K562 (cell line): ENCODE data around the gene ITPR2. TPM values are rescaled to one million over a fixed set of nuclear protein-coding genes. Genes with fewer than 3 reads are reported as not detected.
A peak's percentile ranks its signal among the peaks of the same experiment; 100 is the strongest.

Source experiments
- ATF1 ChIP-seq, 2 experiments: fragments of 450-650 bp in 1 of 2; IDR thresholded peaks; 2 replicates each; pipeline ENCODE4 v1.6.1; 2016; ENCODE audit warnings: missing compliant biosample characterization in 1 of 2, missing genetic modification characterization in 1 of 2
- CBFA2T2 ChIP-seq: fragments of 450-650 bp; conservative IDR thresholded peaks from 2 replicates; pipeline ENCODE4 v1.6.1; 2017; ENCODE audit warnings: mild to moderate bottlenecking
- CCNT2 ChIP-seq: IDR thresholded peaks from 2 replicates; pipeline ENCODE4 v1.6.1; 2011; ENCODE audit warnings: borderline replicate concordance, low read depth, mild to moderate bottlenecking, moderate library complexity, mixed read lengths, low read length; ENCODE audit not compliant: insufficient read length; ENCODE audit errors: extremely low read depth
- CXXC5 ChIP-seq: fragments of 250-450 bp; sonication (Bioruptor Pico); IDR thresholded peaks from 2 replicates; pipeline ENCODE4 v1.8.0; 2022; ENCODE audit warnings: inconsistent platforms, mild to moderate bottlenecking, moderate library complexity
- EP300 ChIP-seq: IDR thresholded peaks from 2 replicates; pipeline ENCODE4 v1.6.1; 2012; ENCODE audit warnings: low read length, improper control_type of control experiment
- FOXK2 ChIP-seq, 2 experiments: fragments of 450-650 bp; IDR thresholded peaks in 1 of 2; conservative IDR thresholded peaks in 1 of 2; 2 replicates each; pipeline ENCODE4 v1.6.1; 2016; ENCODE audit warnings: low read depth in 2 of 2, mild to moderate bottlenecking in 1 of 2
- HDAC1 ChIP-seq, 2 experiments: fragments of 450-650 bp; IDR thresholded peaks; 2 replicates each; pipeline ENCODE4 v1.6.1; 2016 to 2017; ENCODE audit warnings: inconsistent platforms in 1 of 2, mild to moderate bottlenecking in 1 of 2, moderate library complexity in 1 of 2
- HMGN3 ChIP-seq: IDR thresholded peaks from 2 replicates; pipeline ENCODE4 v1.6.1; 2011; ENCODE audit warnings: borderline replicate concordance, low read depth, mild to moderate bottlenecking, mixed read lengths, low read length; ENCODE audit not compliant: insufficient read length; ENCODE audit errors: extremely low read depth
- HNRNPLL ChIP-seq: fragments of 200-400 bp; formaldehyde crosslinking; IDR thresholded peaks from 2 replicates; pipeline ENCODE4 v1.6.1; 2017; ENCODE audit warnings: low read length, low read depth, mild to moderate bottlenecking; ENCODE audit not compliant: poor library complexity, severe bottlenecking
- JUND ChIP-seq, 2 experiments: IDR thresholded peaks; 2 replicates in 1 of 2; 3 replicates in 1 of 2; pipeline ENCODE4 v1.6.1; 2011; ENCODE audit warnings: borderline replicate concordance in 2 of 2, low read depth in 2 of 2, low read length in 2 of 2, improper control_type of control experiment in 1 of 2, missing biosample characterization in 1 of 2, missing genetic modification characterization in 1 of 2, missing genetic modification reagents in 1 of 2
- MLLT1 ChIP-seq, 2 experiments: fragments of 450-650 bp; IDR thresholded peaks; 2 replicates each; pipeline ENCODE4 v1.6.1; 2016
- SAFB ChIP-seq: fragments of 200-400 bp; formaldehyde crosslinking; IDR thresholded peaks from 2 replicates; pipeline ENCODE4 v1.6.1; 2017; ENCODE audit warnings: low read depth, low read length, borderline replicate concordance
- SOX6 ChIP-seq: fragments of 450-650 bp; IDR thresholded peaks from 2 replicates; pipeline ENCODE4 v1.6.1; 2014; ENCODE audit warnings: mild to moderate bottlenecking
- TAL1 ChIP-seq: fragments of 450-650 bp; IDR thresholded peaks from 2 replicates; pipeline ENCODE4 v1.6.1; 2016; ENCODE audit warnings: mild to moderate bottlenecking
- USF2 ChIP-seq: sonication (generic); formaldehyde crosslinking; IDR thresholded peaks from 2 replicates; pipeline ENCODE4 v1.5.0; 2020; ENCODE audit warnings: missing genetic modification reagents
- XRCC5 ChIP-seq: fragments of 200-400 bp; formaldehyde crosslinking; IDR thresholded peaks from 2 replicates; pipeline ENCODE4 v1.6.1; 2017; ENCODE audit warnings: low read depth, mild to moderate bottlenecking, low read length
- ZBTB33 ChIP-seq: sonication (generic); formaldehyde crosslinking; IDR thresholded peaks from 2 replicates; pipeline ENCODE4 v1.8.1; 2023; ENCODE audit warnings: mild to moderate bottlenecking, missing genetic modification reagents
- ZNF134 ChIP-seq: fragments of 250-450 bp; sonication (Bioruptor Pico); conservative IDR thresholded peaks from 2 replicates; pipeline ENCODE4 v1.4.0; 2020
- ZNF3 ChIP-seq: fragments of 250-450 bp; sonication (Bioruptor Pico); IDR thresholded peaks from 2 replicates; pipeline ENCODE4 v1.5.0; 2021; ENCODE audit warnings: mild to moderate bottlenecking, moderate library complexity
- ZNF311 ChIP-seq: fragments of 250-450 bp; sonication (Bioruptor Pico); IDR thresholded peaks from 2 replicates; pipeline ENCODE4 v1.4.0; 2020; ENCODE audit warnings: mild to moderate bottlenecking, moderate library complexity
- ZNF408 ChIP-seq: fragments of 250-450 bp; sonication (Bioruptor Pico); IDR thresholded peaks from 2 replicates; pipeline ENCODE4 v1.4.0; 2020; ENCODE audit warnings: low read depth, mild to moderate bottlenecking, moderate library complexity
- ZNF766 ChIP-seq: fragments of 200-800 bp; sonication (Bioruptor generic); conservative IDR thresholded peaks from 2 replicates; pipeline ENCODE4 v1.6.1; 2016; ENCODE audit warnings: missing genetic modification characterization, missing compliant biosample characterization
- polyA plus RNA-seq, 8 experiments: library from polyadenylated mRNA; depleted of rRNA in 4 of 8; stranded (reverse) in 5 of 8; unstranded in 3 of 8; fragments of >200 nt; fragmentation: Nextera tagmentation in 2 of 8; fragmentation: Illumina TruSeq in 1 of 8; extraction: Ambion mirVana in 2 of 8; extraction: Trizol in 1 of 8; gene quantifications; 2 replicates each; pipeline versions ENCODE4 v1.2.1 to v1.2.3, GENCODE V29; 2011 to 2014; ENCODE audit warnings: inconsistent platforms in 1 of 8, missing spikeins in 1 of 8
- total RNA-seq, 7 experiments: library from RNA; depleted of rRNA in 6 of 7; stranded (reverse); fragments of >200 nt in 6 of 7; fragmentation: Illumina TruSeq in 2 of 7; extraction: Trizol in 2 of 7; gene quantifications; 2 replicates each; pipeline versions ENCODE4 v1.2.1 to v1.2.3, GENCODE V29; 2011 to 2021; ENCODE audit warnings: low replicate concordance in 1 of 7
- TF ChIP-seq, protein P1 (sequence below): fragments of 450-650 bp; formaldehyde crosslinking; IDR thresholded peaks from 2 replicates; pipeline ENCODE4 v1.4.0; 2020; ENCODE audit warnings: mild to moderate bottlenecking, moderate library complexity

Gene ITPR2
- total and polyA plus RNA-seq, 9 of the 15 experiments (the other 6 are each of a cell fraction or from before 2014, with no cell fraction given) = 0.21 to 3.3 (median 0.95) TPM

DNA sequence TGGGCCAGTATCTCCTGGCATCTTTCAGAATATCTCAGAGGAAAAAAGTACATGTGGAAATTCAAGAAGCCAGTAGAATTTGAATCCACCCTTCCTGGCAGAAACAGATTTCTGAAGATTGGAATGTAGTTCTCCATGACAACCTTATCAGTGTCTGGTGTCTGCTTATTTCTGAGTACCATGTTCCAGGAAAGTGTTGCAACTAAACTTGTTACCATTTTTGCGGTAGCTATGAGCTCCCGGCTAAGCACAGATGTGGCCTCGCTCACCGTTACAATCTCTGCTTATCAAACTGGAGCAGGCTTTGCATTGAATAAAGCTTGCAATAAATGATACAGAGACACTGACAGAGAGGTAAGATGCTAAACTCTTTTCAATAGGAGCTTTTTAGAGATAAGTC lies 13.0 kb upstream of the ITPR2 start (continued):
- TF ChIP-seq CCNT2 = peak; percentile 81
- no peak for TF ChIP-seq ATF1 (CRISPR knock-in tag; IDR thresholded peaks at IDR 0.05)
- TF ChIP-seq ATF1 (tag; IDR thresholded peaks at IDR 0.05) = peak; percentile 40; the same call in 1 of the 2 replicates
- TF ChIP-seq, protein P1, sequence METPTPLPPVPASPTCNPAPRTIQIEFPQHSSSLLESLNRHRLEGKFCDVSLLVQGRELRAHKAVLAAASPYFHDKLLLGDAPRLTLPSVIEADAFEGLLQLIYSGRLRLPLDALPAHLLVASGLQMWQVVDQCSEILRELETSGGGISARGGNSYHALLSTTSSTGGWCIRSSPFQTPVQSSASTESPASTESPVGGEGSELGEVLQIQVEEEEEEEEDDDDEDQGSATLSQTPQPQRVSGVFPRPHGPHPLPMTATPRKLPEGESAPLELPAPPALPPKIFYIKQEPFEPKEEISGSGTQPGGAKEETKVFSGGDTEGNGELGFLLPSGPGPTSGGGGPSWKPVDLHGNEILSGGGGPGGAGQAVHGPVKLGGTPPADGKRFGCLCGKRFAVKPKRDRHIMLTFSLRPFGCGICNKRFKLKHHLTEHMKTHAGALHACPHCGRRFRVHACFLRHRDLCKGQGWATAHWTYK = 0 out of 2 replicates have a peak, but pooled peaks have one; percentile 32
- TF ChIP-seq SOX6 = peak; percentile 94
- peak; percentile 56; the same call in 1 of the 2 replicates for TF ChIP-seq ZNF311 (CRISPR knock-in tag)
- peak; percentile 31 to 59; a peak in 1 of 4 replicates for TF ChIP-seq FOXK2 (conservative IDR thresholded peaks at IDR 0.05 in 1 of 2, IDR thresholded peaks at IDR 0.05 in 1 of 2; ENCODE audit: low read depth in 2 of 2)
- TF ChIP-seq ZBTB33 = no peak
- peak; percentile 92 for TF ChIP-seq EP300
- peak; percentile 79 to 99; a peak in 3 of 4 replicates for TF ChIP-seq HDAC1 (IDR thresholded peaks at IDR 0.05)
- TF ChIP-seq MLLT1 (IDR thresholded peaks at IDR 0.05) = 0 out of 4 replicates have a peak, but pooled peaks of 1 of the 2 experiments have one; percentile 31
- TF ChIP-seq HMGN3 = peak; percentile 46
- no peak for TF ChIP-seq HNRNPLL
- peak; percentile 92 for TF ChIP-seq ZNF766 (CRISPR knock-in tag)
- no peak for TF ChIP-seq SAFB
- no peak for TF ChIP-seq USF2 (CRISPR knock-in tag)
- TF ChIP-seq ZNF134 (CRISPR knock-in tag) = 0 out of 2 replicates have a peak, but pooled peaks have one; percentile 11
- peak; percentile 86 for TF ChIP-seq CXXC5
- TF ChIP-seq TAL1 = peak; percentile 97
- peak; percentile 45; the same call in 1 of the 2 replicates for TF ChIP-seq JUND (IDR thresholded peaks at IDR 0.05; ENCODE audit: borderline replicate concordance, low read depth, low read length)
- peak; percentile 64; the same call in 1 of the 3 replicates for TF ChIP-seq JUND (tag; IDR thresholded peaks at IDR 0.05; ENCODE audit: borderline replicate concordance, low read depth, low read length)
- TF ChIP-seq CBFA2T2 = peak; percentile 93
- no peak for TF ChIP-seq ZNF3
- TF ChIP-seq XRCC5 = no peak
- no peak for TF ChIP-seq ZNF408 (CRISPR knock-in tag)
